Body of pancreas (tissue), 4 donors: ENCODE measurements around the gene ANO2. TPM values are rescaled to one million over a fixed set of nuclear protein-coding genes. Genes with fewer than 3 reads are reported as not detected.

Experiments used
- ATAC-seq: fragments of 150-250 bp; one replicate; pipeline ENCODE4 v1.9.1; 2016
- DNase-seq, 4 donors: peaks; one replicate each; pipeline ENCODE4 v3.0.0-alpha.2; 2019
- H3K27ac ChIP-seq, 4 donors: fragments of 200-600 bp; sonication (generic); 1 replicate in 3 of 4; 2 replicates in 1 of 4; pipeline versions ENCODE4 v1.5.1 to v1.6.1; 2016 to 2019; ENCODE audit warnings: mild to moderate bottlenecking in 1 of 4, mixed read lengths in 1 of 4, moderate library complexity in 1 of 4
- H3K27me3 ChIP-seq, 2 donors: fragments of 200-600 bp; sonication (generic); one replicate each; pipeline ENCODE4 v1.6.0; 2016; ENCODE audit warnings: mild to moderate bottlenecking in 1 of 2
- H3K36me3 ChIP-seq, 2 donors: fragments of 200-600 bp; sonication (generic); replicated peaks in 1 of 2; 2 replicates each; pipeline ENCODE4 v1.5.1; 2016; ENCODE audit warnings: low read depth in 2 of 2; ENCODE audit not compliant: insufficient read depth in 1 of 2
- H3K4me1 ChIP-seq: fragments of 200-600 bp; sonication (generic); one replicate; pipeline ENCODE4 v1.6.0; 2016
- H3K4me3 ChIP-seq, 2 donors: fragments of 200-600 bp; sonication (generic); 1 replicate in 1 of 2; 2 replicates in 1 of 2; pipeline ENCODE4 v1.5.1; 2016 to 2019
- H3K9me3 ChIP-seq, 3 donors: fragments of 200-600 bp; sonication (generic); 1 replicate in 2 of 3; 2 replicates in 1 of 3; pipeline ENCODE4 v1.5.1; 2016
- CTCF ChIP-seq, 7 experiments: fragments of 450-650 bp in 4 of 7; fragments of 200-600 bp in 3 of 7; sonication (generic) in 3 of 7; IDR thresholded peaks; one replicate each; pipeline ENCODE4 v1.5.1; 2016 to 2019; ENCODE audit warnings: antibody characterized with exemption in 7 of 7
- POLR2A ChIP-seq, 3 donors: fragments of 450-650 bp; IDR thresholded peaks; one replicate each; pipeline ENCODE4 v1.6.1; 2016; ENCODE audit warnings: antibody characterized with exemption in 3 of 3, mild to moderate bottlenecking in 2 of 3
- WGBS, 2 donors: methylation state at CpG; one replicate each; pipeline ENCODE4 v1.1.5; 2017; 5-methylcytosine and 5-hydroxymethylcytosine counted together
- intact Hi-C: fragments of 100-400 bp; cut with DNase I; formaldehyde crosslinking; loops from one replicate; pipeline ENCODE4 v1.15.1; 2023
- total RNA-seq, 2 donors: library from RNA; depleted of rRNA; stranded (reverse); fragments of >200 nt; gene quantifications; one replicate each; pipeline ENCODE4 v1.1.0, GENCODE V29; 2016

Gene ANO2
- total RNA-seq, 2 donors from 2014 or later, result 2.1 to 4.3 TPM

- no peak for ATAC-seq
- Histone ChIP-seq H3K9me3 (no peaks in the 10 kb centered on the region), H3K27me3 (no peaks in the 10 kb centered on the region), H3K4me3 (no peak overlapping the region), H3K4me1 (no peaks in the 10 kb centered on the region), H3K27ac (no peak overlapping the region), H3K36me3 (no peaks in the 10 kb centered on the region)
- WGBS, 2 donors, result 75 to 84% methylated on average over 13 of the region's 13 CpGs
- no peak for DNase-seq
- TF ChIP-seq POLR2A (IDR thresholded peaks at IDR 0.05) (no peak), CTCF (IDR thresholded peaks at IDR 0.05) (no peak)
- intact Hi-C loops, result no loop called here
Measured at GRCh38 chr12:5556033-5556614, 388.9 kb downstream of the ANO2 start.

- H3K4me1 ChIP-seq, result no peaks in the 10 kb centered on the region
- no peak overlapping the region for H3K27ac ChIP-seq
- no peaks in the 10 kb centered on the region for H3K36me3 ChIP-seq
- intact Hi-C loops, result no loop called here
- TF ChIP-seq CTCF (IDR thresholded peaks at IDR 0.05) (no peak), POLR2A (IDR thresholded peaks at IDR 0.05) (no peak)
- H3K4me3 ChIP-seq, result no peak overlapping the region
- no peaks in the 10 kb centered on the region for H3K9me3 ChIP-seq
- DNase-seq (no peak), ATAC-seq (no peak)
- WGBS, 2 donors, result 58 to 74% methylated on average over 4 of the region's 4 CpGs
- no peaks in the 10 kb centered on the region for H3K27me3 ChIP-seq
Measured at GRCh38 chr12:5554711-5555110, 390.3 kb downstream of the ANO2 start.

- Histone ChIP-seq H3K27ac (no peak overlapping the region), H3K27me3 (no peaks in the 10 kb centered on the region), H3K36me3 (no peaks in the 10 kb centered on the region), H3K9me3 (no peaks in the 10 kb centered on the region), H3K4me3 (no peak overlapping the region), H3K4me1 (no peaks in the 10 kb centered on the region)
- DNase-seq, result no peak
- TF ChIP-seq CTCF (IDR thresholded peaks at IDR 0.05) (no peak), POLR2A (IDR thresholded peaks at IDR 0.05) (no peak)
- intact Hi-C loops, result no loop called here
- ATAC-seq, result no peak
- WGBS, 2 donors, result 60 to 69% methylated on average over 5 of the region's 5 CpGs
Measured at GRCh38 chr12:5549011-5549410, 396.0 kb downstream of the ANO2 start.

GRCh38 chr12:5548152-5548943 lies 396.7 kb downstream of the ANO2 start:
- 47 to 52% methylated on average over 8 of the region's 8 CpGs for WGBS, 2 donors
- Histone ChIP-seq H3K9me3 (no peaks in the 10 kb centered on the region), H3K36me3 (no peaks in the 10 kb centered on the region), H3K27ac (no peak overlapping the region), H3K27me3 (no peaks in the 10 kb centered on the region), H3K4me3 (no peak overlapping the region), H3K4me1 (no peaks in the 10 kb centered on the region)
- ATAC-seq (no peak), DNase-seq (no peak)
- intact Hi-C loops, result no loop called here
- TF ChIP-seq CTCF (IDR thresholded peaks at IDR 0.05), result no peak
- TF ChIP-seq POLR2A (IDR thresholded peaks at IDR 0.05), result no peak

GRCh38 chr12:5546616-5547015 lies 398.4 kb downstream of the ANO2 start:
- Histone ChIP-seq H3K27me3 (no peaks in the 10 kb centered on the region), H3K9me3 (no peaks in the 10 kb centered on the region), H3K4me3 (no peak overlapping the region), H3K36me3 (no peaks in the 10 kb centered on the region), H3K27ac (no peak overlapping the region), H3K4me1 (no peaks in the 10 kb centered on the region)
- WGBS, 2 donors, result 65 to 76% methylated on average over 6 of the region's 6 CpGs
- TF ChIP-seq CTCF (IDR thresholded peaks at IDR 0.05), result no peak
- TF ChIP-seq POLR2A (IDR thresholded peaks at IDR 0.05), result no peak
- no peak for DNase-seq
- no peak for ATAC-seq
- intact Hi-C loops, result no loop called here
